K562 (cell line): Measurements from ENCODE around the gene TSC1. TPM values are rescaled to one million over a fixed set of nuclear protein-coding genes. Genes with fewer than 3 reads are reported as not detected.

Experiments
- CBX2 ChIP-seq: fragments of 200-600 bp; sonication (generic); IDR thresholded peaks from one replicate; pipeline ENCODE4 v1.6.1; 2012; ENCODE audit warnings: mild to moderate bottlenecking, low read length, inconsistent platforms; ENCODE audit not compliant: insufficient read depth, poor library complexity, severe bottlenecking
- E2F6 ChIP-seq, 2 experiments: IDR thresholded peaks; 2 replicates each; pipeline ENCODE4 v1.6.1; 2011; ENCODE audit warnings: borderline replicate concordance in 1 of 2, control low read depth in 1 of 2, low read depth in 1 of 2, low read length in 1 of 2, mild to moderate bottlenecking in 1 of 2, mixed read lengths in 1 of 2, moderate library complexity in 1 of 2; ENCODE audit not compliant: insufficient read depth in 1 of 2, insufficient read length in 1 of 2, poor library complexity in 1 of 2, severe bottlenecking in 1 of 2; ENCODE audit errors: extremely low read depth in 1 of 2
- EZH2 ChIP-seq: IDR thresholded peaks from 2 replicates; pipeline ENCODE4 v1.6.1; 2012; ENCODE audit warnings: low read depth, mild to moderate bottlenecking, inconsistent platforms, low read length, borderline replicate concordance
- SMARCA4 ChIP-seq: fragments of 450-650 bp; IDR thresholded peaks from 2 replicates; pipeline ENCODE4 v1.6.1; 2016
- SUPT5H ChIP-seq: fragments of 450-650 bp; IDR thresholded peaks from 2 replicates; pipeline ENCODE4 v1.6.1; 2016
- ZBTB2 ChIP-seq: fragments of 450-650 bp; IDR thresholded peaks from 2 replicates; pipeline ENCODE4 v1.6.1; 2016; ENCODE audit warnings: antibody characterized with exemption
- polyA plus RNA-seq, 8 experiments: library from polyadenylated mRNA; depleted of rRNA in 4 of 8; stranded (reverse) in 5 of 8; unstranded in 3 of 8; fragments of >200 nt; fragmentation: Nextera tagmentation in 2 of 8; fragmentation: Illumina TruSeq in 1 of 8; extraction: Ambion mirVana in 2 of 8; extraction: Trizol in 1 of 8; gene quantifications; 2 replicates each; pipeline versions ENCODE4 v1.2.1 to v1.2.3, GENCODE V29; 2011 to 2014; ENCODE audit warnings: inconsistent platforms in 1 of 8, missing spikeins in 1 of 8
- total RNA-seq, 7 experiments: library from RNA; depleted of rRNA in 6 of 7; stranded (reverse); fragments of >200 nt in 6 of 7; fragmentation: Illumina TruSeq in 2 of 7; extraction: Trizol in 2 of 7; gene quantifications; 2 replicates each; pipeline versions ENCODE4 v1.2.1 to v1.2.3, GENCODE V29; 2011 to 2021; ENCODE audit warnings: low replicate concordance in 1 of 7
- TF ChIP-seq, protein P1 (sequence below): fragments of 450-650 bp; conservative IDR thresholded peaks from 2 replicates; pipeline ENCODE4 v1.6.1; 2016; ENCODE audit warnings: missing genetic modification characterization, low read depth, mild to moderate bottlenecking, missing compliant biosample characterization, moderate library complexity
- TF ChIP-seq, protein P2 (sequence below): fragments of 250-450 bp; sonication (Bioruptor Pico); IDR thresholded peaks from 2 replicates; pipeline ENCODE4 v1.6.1; 2021; ENCODE audit warnings: mild to moderate bottlenecking
- TF ChIP-seq, protein P3 (sequence below): sonication (generic); formaldehyde crosslinking; IDR thresholded peaks from 2 replicates; pipeline ENCODE4 v1.8.0; 2022; ENCODE audit warnings: missing genetic modification reagents, mild to moderate bottlenecking, borderline replicate concordance

The TSC1 gene
- total and polyA plus RNA-seq, 9 of the 15 experiments (the other 6 are each of a cell fraction or from before 2014, with no cell fraction given) = 6.9 to 37.6 (median 18.6) TPM

DNA sequence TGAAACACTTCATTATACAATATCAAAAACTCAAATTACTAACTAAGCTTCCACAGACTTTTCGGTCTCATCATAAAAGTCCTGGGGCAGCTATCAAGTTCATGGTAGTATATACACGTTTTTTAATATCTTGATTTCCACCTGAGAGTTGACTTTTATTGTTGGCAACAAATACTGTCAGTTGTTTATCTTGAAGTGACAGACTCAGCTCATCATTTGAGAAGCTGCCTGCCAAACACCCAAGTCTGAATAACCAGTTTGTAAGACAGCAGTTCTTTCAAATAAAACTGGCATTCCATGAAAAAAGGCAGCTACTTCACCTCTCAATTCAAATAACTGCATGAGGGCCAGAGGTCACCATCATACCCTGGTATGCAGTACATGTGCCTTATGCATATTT, 35.1 kb downstream of the TSC1 start (continued):
- TF ChIP-seq, protein P1, sequence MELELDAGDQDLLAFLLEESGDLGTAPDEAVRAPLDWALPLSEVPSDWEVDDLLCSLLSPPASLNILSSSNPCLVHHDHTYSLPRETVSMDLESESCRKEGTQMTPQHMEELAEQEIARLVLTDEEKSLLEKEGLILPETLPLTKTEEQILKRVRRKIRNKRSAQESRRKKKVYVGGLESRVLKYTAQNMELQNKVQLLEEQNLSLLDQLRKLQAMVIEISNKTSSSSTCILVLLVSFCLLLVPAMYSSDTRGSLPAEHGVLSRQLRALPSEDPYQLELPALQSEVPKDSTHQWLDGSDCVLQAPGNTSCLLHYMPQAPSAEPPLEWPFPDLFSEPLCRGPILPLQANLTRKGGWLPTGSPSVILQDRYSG (tag) = no peak
- TF ChIP-seq, protein P2, sequence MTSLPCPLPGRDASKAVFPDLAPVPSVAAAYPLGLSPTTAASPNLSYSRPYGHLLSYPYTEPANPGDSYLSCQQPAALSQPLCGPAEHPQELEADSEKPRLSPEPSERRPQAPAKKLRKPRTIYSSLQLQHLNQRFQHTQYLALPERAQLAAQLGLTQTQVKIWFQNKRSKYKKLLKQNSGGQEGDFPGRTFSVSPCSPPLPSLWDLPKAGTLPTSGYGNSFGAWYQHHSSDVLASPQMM (CRISPR knock-in tag) = no peak
- TF ChIP-seq E2F6 (IDR thresholded peaks at IDR 0.05; ENCODE audit: borderline replicate concordance in 1 of 2, extremely low read depth in 1 of 2, insufficient read depth in 1 of 2, insufficient read length in 1 of 2, low read depth in 1 of 2, low read length in 1 of 2, poor library complexity in 1 of 2, severe bottlenecking in 1 of 2) (no peak), EZH2 (no peak), CBX2 (no peak), SUPT5H (no peak), SMARCA4 (no peak), ZBTB2 (no peak)
- TF ChIP-seq, protein P3, sequence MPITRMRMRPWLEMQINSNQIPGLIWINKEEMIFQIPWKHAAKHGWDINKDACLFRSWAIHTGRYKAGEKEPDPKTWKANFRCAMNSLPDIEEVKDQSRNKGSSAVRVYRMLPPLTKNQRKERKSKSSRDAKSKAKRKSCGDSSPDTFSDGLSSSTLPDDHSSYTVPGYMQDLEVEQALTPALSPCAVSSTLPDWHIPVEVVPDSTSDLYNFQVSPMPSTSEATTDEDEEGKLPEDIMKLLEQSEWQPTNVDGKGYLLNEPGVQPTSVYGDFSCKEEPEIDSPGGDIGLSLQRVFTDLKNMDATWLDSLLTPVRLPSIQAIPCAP = no peak
